Keratinocyte (primary cell): Measurements from ENCODE around the gene SCN8A. TPM values are rescaled to one million over a fixed set of nuclear protein-coding genes. Genes with fewer than 3 reads are reported as not detected.

ENCODE experiments used
- DNase-seq: peaks from one replicate; pipeline ENCODE4 v3.0.0-alpha.2; 2011; ENCODE audit warnings: low read depth, missing footprints, low spot score
- FAIRE-seq: peaks from 2 replicates; lab custom pipeline; 2011; peaks lifted over from hg19 to GRCh38; lab: Jason Lieb, UNC
- H2AFZ ChIP-seq: 2 replicates; pipeline ENCODE4 v1.6.0; 2012; ENCODE audit warnings: low read length, control low read depth, inconsistent platforms; ENCODE audit not compliant: control insufficient read depth
- H3K27ac ChIP-seq: 2 replicates; pipeline ENCODE4 v1.5.1; 2011; ENCODE audit warnings: low read length; ENCODE audit not compliant: control insufficient read depth, insufficient read depth
- H3K27me3 ChIP-seq: 3 replicates; pipeline ENCODE4 v1.6.0; 2011; ENCODE audit warnings: low read length; ENCODE audit not compliant: control insufficient read depth, insufficient read depth; ENCODE audit errors: extremely low read depth
- H3K36me3 ChIP-seq, 2 experiments: 2 replicates in 1 of 2; 3 replicates in 1 of 2; pipeline ENCODE4 v1.5.1; 2011; ENCODE audit warnings: low read length in 2 of 2, mild to moderate bottlenecking in 1 of 2; ENCODE audit not compliant: control insufficient read depth in 2 of 2, insufficient read depth in 2 of 2; ENCODE audit errors: extremely low read depth in 1 of 2
- H3K4me1 ChIP-seq: 3 replicates; pipeline ENCODE4 v1.5.1; 2011; ENCODE audit warnings: low read length; ENCODE audit not compliant: control insufficient read depth, insufficient read depth; ENCODE audit errors: extremely low read depth
- H3K4me2 ChIP-seq: 3 replicates; pipeline ENCODE4 v1.6.0; 2011; ENCODE audit warnings: low read depth, low read length; ENCODE audit not compliant: control insufficient read depth, insufficient read depth; ENCODE audit errors: extremely low read depth
- H3K4me3 ChIP-seq, 3 experiments: fragments of 200-600 bp in 1 of 3; sonication (generic) in 1 of 3; 2 replicates in 2 of 3; 3 replicates in 1 of 3; pipeline ENCODE4 v1.5.1; 2011 to 2016; ENCODE audit warnings: low read length in 3 of 3, mild to moderate bottlenecking in 3 of 3, control low read depth in 2 of 3, inconsistent platforms in 1 of 3, low read depth in 1 of 3, mixed read lengths in 1 of 3, mixed run types in 1 of 3, moderate library complexity in 1 of 3; ENCODE audit not compliant: control insufficient read depth in 2 of 3, insufficient read depth in 2 of 3; ENCODE audit errors: extremely low read depth in 1 of 3
- H3K79me2 ChIP-seq: 2 replicates; pipeline ENCODE4 v1.6.0; 2012; ENCODE audit warnings: low read length; ENCODE audit not compliant: control insufficient read depth, insufficient read depth
- H3K9ac ChIP-seq: 3 replicates; pipeline ENCODE4 v1.6.0; 2011; ENCODE audit warnings: low read length; ENCODE audit not compliant: control insufficient read depth, insufficient read depth; ENCODE audit errors: extremely low read depth
- H3K9me1 ChIP-seq: 3 replicates; pipeline ENCODE4 v1.6.0; 2011; ENCODE audit warnings: low read length; ENCODE audit not compliant: control insufficient read depth, insufficient read depth; ENCODE audit errors: extremely low read depth
- H3K9me3 ChIP-seq: 2 replicates; pipeline ENCODE4 v1.5.1; 2012; ENCODE audit warnings: low read depth, low read length; ENCODE audit not compliant: control insufficient read depth
- H4K20me1 ChIP-seq: 3 replicates; pipeline ENCODE4 v1.6.0; 2011; ENCODE audit warnings: low read length; ENCODE audit not compliant: control insufficient read depth, insufficient read depth; ENCODE audit errors: extremely low read depth
- CTCF ChIP-seq, 3 experiments: IDR thresholded peaks in 1 of 3; conservative IDR thresholded peaks in 1 of 3; optimal IDR thresholded peaks in 1 of 3; 2 replicates in 2 of 3; 3 replicates in 1 of 3; pipeline versions ENCODE3 to v1.5.1; 2011; ENCODE audit warnings: low read length in 3 of 3, mild to moderate bottlenecking in 3 of 3, moderate library complexity in 2 of 3, control low read depth in 1 of 3, inconsistent platforms in 1 of 3; ENCODE audit not compliant: insufficient read depth in 2 of 3; ENCODE audit errors: extremely low read depth in 1 of 3
- EZH2 ChIP-seq: IDR thresholded peaks from one replicate; pipeline ENCODE4 v1.6.1; 2012; ENCODE audit warnings: inconsistent platforms, mild to moderate bottlenecking, low read length, moderate library complexity
- dilution Hi-C: fragments of 300-500 bp; cut with MboI; formaldehyde crosslinking; loops from one replicate; pipeline ENCODE4 v1.7.0; 2020; ENCODE audit warnings: low sequenced_read_pairs; ENCODE audit not compliant: extremely low pct_ligation_motif_present
- polyA plus RNA-seq, 5 experiments: library from polyadenylated mRNA; depleted of rRNA in 3 of 5; stranded (reverse) in 3 of 5; stranded (forward) in 1 of 5; unstranded in 1 of 5; fragments of >200 nt; gene quantifications; 1 replicate in 1 of 5; 2 replicates in 3 of 5; 3 replicates in 1 of 5; pipeline versions ENCODE4 v1.2.1 to v1.2.3, GENCODE V29; 2011 to 2012; ENCODE audit warnings: missing spikeins in 2 of 5, low read depth in 1 of 5, low replicate concordance in 1 of 5

SCN8A gene
- polyA plus RNA-seq, 1 donor (not counting 4 experiments of a cell fraction or from before 2014, with no cell fraction given), result 1.1 TPM

- FAIRE-seq, result no peak
- no peak for TF ChIP-seq EZH2
- TF ChIP-seq CTCF (optimal IDR thresholded peaks at IDR 0.05 in 1 of 3, IDR thresholded peaks at IDR 0.05 in 1 of 3, conservative IDR thresholded peaks at IDR 0.05 in 1 of 3; ENCODE audit: extremely low read depth in 1 of 3, insufficient read depth in 2 of 3, low read length in 3 of 3), result no peak
These were observed 186.9 kb downstream of the SCN8A start for GRCh38 chr12:51777973-51778372.

DNA sequence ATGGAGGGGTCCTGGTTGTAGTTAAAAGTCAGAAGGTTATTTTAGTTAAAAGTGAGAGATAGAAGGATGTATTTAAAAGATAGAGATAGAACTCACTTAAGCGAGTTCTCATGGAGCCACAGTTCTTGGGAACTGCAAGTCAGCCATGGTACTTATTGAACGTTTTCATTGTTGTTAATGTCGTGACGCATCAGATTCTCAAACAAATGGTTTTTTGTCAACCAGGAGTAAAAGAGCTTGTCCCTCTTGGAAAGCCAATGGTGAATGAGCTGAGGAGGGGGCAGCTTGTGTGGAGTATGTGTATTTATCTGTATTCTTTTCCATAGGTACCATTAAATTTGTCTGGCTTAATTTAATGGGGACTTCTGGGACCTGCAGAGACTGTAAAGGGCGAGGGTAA, 188.8 kb downstream of the SCN8A start:
- no peak for TF ChIP-seq CTCF (optimal IDR thresholded peaks at IDR 0.05 in 1 of 3, IDR thresholded peaks at IDR 0.05 in 1 of 3, conservative IDR thresholded peaks at IDR 0.05 in 1 of 3; ENCODE audit: extremely low read depth in 1 of 3, insufficient read depth in 2 of 3, low read length in 3 of 3)
- Histone ChIP-seq H4K20me1 (no peaks in the 10 kb centered on the region), H3K9me1 (no peaks in the 10 kb centered on the region), H3K27ac (no peak overlapping the region), H2AFZ (no peak overlapping the region), H3K79me2 (no peaks in the 10 kb centered on the region), H3K9ac (no peak overlapping the region), H3K4me1 (no peaks in the 10 kb centered on the region), H3K27me3 (no peaks in the 10 kb centered on the region), H3K9me3 (no peaks in the 10 kb centered on the region), H3K4me3 (no peak overlapping the region), H3K4me2 (no peak overlapping the region), H3K36me3 (no peaks in the 10 kb centered on the region)
- DNase-seq, result no peak
- dilution Hi-C loops, result no loop called here
- FAIRE-seq, result no peak

More at GRCh38 chr12:51777973-51778372, 186.9 kb downstream of the SCN8A start:
- Histone ChIP-seq H3K36me3 (no peaks in the 10 kb centered on the region), H3K4me1 (peaks cover 4% of the 10 kb centered on the region), H3K9me3 (peaks cover 3% of the 10 kb centered on the region), H4K20me1 (no peaks in the 10 kb centered on the region), H3K4me2 (no peak overlapping the region), H2AFZ (no peak overlapping the region), H3K9ac (no peak overlapping the region), H3K79me2 (no peaks in the 10 kb centered on the region), H3K27me3 (no peaks in the 10 kb centered on the region), H3K4me3 (no peak overlapping the region), H3K9me1 (no peaks in the 10 kb centered on the region), H3K27ac (no peak overlapping the region)
- dilution Hi-C loops, result no loop called here
- no peak for DNase-seq
